Jurkat, Clone E6-1 (cell line): Measurements from ENCODE around the gene SLC2A2.

ENCODE experiments used
- DNase-seq: peaks from one replicate; pipeline ENCODE4 v3.0.0-alpha.2; 2011; ENCODE audit warnings: low read depth, low spot score
- H3K4me3 ChIP-seq: 2 replicates; pipeline ENCODE4 v1.5.1; 2011; ENCODE audit warnings: mild to moderate bottlenecking, low read length, control low read depth, moderate library complexity

SLC2A2 gene

DNA sequence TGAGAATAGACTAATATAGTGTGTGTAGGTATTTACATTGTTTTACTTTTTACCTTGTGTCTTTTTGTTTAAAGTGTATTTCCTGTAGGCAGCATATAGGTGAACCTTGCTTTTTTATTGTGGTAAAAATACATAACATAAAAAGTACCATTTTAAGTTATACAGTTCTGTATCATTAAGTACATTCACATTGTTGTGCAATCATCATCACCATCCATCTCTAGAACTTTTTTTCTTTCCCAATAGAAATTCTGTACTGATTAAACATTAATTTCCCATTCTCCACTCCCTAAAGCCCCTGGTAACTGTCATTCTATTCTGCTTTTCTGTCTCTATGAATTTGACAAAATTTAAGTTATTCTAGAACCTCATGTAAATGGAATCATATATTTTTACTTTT is 69.9 kb downstream of the SLC2A2 start:
- no peak overlapping the region for H3K4me3 ChIP-seq
- DNase-seq, result no peak

DNA sequence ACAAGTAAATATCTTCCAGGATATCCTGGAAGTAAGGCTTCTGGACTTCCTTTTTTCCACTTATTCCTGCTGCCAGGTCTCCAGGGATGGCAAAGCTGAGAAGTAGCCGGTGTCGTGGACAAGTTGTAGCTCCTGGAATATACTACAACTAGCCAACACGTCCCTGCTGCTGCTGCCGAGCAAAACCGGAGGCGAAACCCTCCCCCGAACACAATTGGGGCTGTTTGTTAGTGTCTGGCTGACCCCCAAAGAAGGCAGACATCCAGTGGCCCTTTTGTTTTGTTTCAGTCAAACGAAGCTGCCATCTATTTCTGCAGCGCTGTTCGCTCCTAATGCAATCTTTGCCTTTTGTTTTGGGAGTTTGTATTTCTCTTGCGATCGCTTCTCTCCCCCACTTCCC is 72.8 kb downstream of the SLC2A2 start:
- no peak overlapping the region for H3K4me3 ChIP-seq
- no peak for DNase-seq

DNA sequence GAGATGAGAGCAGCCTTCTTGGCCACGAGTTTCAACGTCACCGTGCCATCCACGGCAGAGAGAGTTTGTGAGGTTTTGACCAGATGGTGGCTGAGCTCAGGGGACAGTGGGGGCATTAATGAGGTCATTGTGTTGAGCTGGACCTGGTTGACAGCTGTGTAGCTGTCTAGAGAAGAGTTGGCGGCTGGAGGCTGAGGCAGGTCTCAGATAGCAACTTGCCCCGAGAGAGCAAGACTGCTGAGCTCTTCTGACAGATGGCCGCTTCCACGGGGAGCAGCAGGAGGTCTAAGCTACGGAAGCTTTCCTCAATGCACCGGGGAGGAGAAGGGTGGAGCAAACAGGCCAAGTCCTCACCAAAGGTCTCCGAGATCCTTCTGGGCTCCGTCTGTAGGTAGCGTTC is 73.3 kb downstream of the SLC2A2 start:
- DNase-seq, result no peak
- H3K4me3 ChIP-seq, result no peak overlapping the region

DNA sequence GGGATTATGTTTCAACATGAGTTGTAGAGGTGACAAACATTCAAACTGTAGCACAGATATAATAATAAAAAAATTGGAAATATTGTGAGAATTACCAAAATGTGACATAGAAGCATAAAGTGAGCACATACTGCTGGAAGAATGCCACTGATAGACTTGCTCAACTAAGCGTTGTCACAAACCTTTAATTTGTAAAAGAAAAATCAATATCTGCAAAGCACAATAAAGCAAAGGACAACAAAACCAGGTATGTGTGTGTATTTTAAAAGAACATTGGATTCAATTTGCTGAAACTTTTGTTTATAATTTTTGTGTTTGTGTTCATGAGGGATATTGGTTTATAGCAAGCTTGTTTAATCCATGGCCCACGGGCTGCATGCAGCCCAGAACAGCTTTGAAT is 77.3 kb downstream of the SLC2A2 start:
- H3K4me3 ChIP-seq, result no peak overlapping the region
- DNase-seq, result no peak

DNA sequence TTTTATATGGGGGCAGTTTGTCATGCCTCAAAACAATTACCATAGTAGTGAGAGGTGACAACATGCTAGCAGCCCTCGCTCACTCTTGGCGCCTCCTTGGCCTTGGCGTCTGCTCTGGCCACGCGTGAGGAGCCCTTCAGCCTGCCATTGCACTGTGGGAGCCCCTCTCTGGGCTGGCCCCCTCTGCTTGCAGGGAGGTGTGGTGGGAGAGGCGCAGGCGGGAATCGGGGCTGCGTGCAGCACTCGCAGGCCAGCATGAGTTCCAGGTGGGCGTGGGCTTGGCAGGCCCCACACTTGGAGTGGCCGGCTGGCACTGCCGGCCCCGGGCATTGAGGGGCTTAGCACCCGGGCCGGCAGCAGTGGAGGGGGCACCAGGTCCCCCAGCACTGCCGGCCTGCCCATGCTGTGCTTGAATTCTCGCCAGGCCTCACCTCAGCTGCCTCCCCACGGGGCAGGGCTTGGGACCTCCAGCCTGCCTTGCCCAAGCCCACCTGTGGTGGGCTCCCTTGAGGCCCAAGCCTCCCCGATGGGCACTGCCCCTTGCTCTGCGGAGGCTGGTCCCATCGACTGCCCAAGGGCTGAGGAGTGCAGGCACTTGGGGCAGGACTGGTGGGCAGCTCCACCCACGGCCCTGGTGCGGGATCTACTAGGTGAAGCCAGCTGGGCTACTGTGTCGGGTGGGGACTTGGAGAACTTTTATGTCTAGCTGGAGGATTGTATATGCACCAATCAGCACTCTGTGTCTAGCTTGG is 79.3 kb downstream of the SLC2A2 start:
- DNase-seq, result no peak
- no peak overlapping the region for H3K4me3 ChIP-seq
